ENCODE results near the gene RFNG.

RFNG gene

DNA sequence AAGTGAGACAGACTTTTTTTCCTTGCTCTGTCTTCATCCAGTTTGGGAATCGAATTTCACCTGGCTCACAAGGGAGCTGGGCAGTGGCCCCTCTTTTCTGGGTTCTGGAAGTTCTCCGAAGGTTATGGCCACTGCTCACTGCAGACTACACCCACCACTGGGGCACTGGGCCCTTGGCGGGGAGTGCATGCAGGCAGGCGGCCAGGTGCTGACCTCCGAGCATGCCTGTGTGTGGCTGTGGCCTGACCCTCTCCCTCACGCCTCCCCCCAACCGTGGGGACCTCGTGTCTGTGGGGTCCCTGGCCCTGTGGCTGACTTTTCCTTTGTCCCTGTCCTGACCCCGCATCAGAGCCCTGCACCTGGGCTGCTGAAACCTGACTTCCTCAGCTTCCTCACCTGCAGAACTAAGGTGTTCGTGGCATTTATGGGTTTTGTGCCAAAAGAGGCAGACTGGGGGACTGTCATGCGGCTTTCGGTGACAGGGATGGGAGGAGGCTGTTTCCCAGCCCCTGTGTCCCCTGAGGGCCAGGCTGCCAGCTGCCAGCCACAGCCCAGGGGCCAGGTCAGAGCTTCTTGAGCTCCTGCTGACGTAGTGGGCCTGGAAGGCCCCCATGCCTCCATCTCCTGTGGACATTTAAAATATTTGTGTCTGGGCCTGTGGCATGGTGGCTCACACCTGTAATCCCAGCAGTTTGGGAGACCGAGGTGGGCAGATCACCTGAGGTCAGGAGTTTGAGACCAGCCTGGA, 52.7 kb downstream of the RFNG start:
- no peak for DNase-seq

DNA sequence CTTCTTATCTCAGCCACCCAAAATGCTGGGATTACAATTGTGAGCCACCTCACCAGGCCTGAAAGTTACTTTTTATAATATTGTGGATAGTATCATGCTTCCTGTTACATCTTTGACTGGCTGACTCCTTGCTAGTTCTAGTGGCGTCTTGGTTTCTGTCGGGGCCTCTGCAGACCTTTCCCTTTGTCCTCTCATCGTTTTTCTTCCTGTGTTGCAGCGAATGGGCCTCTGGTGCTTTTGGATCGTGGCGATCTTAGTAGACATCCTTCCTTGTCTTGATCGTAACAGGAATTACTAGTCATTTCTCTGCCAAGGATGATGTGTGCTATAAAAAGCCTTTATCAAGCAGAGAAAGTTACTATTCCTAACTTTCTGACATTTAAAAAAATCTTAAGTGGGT, 53.4 kb downstream of the RFNG start:
- no peak for DNase-seq
